Stimulated activated CD4-positive, alpha-beta T cell treated with anti-CD3 and anti-CD28 coated beads, Interleukin-12 subunit alpha, Interleukin-12 subunit beta, amount 100 ng/mL, for 48 hours (primary cell): ENCODE data around the gene LGALS7.
"Not testable (repeated sequence)": the region's sequence is repeated elsewhere in the genome, so short reads cannot be mapped to it uniquely, and the experiment has no call there.

ENCODE experiments used
- DNase-seq, 3 donors: peaks; one replicate each; pipeline ENCODE4 v3.0.0-alpha.2; 2020; ENCODE audit warnings: low read depth in 2 of 3, low spot score in 1 of 3

LGALS7 gene

GRCh38 chr19:38773469-38774177 is at the start of gene LGALS7:
Gene LGALS7 (minus strand): TSS chr19:38773517. CDS start chr19:38773492, 25 bp downstream.
- no peak for DNase-seq

- not testable (repeated sequence) for DNase-seq
These were observed 48.0 kb upstream of the LGALS7 start for GRCh38 chr19:38821230-38821825.

- no peak for DNase-seq
These were observed 46.1 kb upstream of the LGALS7 start for GRCh38 chr19:38819231-38819920.

- no peak for DNase-seq
These were observed 43.8 kb upstream of the LGALS7 start for GRCh38 chr19:38817081-38817480.

GRCh38 chr19:38816131-38816750 is 42.9 kb upstream of the LGALS7 start:
- no peak for DNase-seq

GRCh38 chr19:38815059-38816001 is 42.0 kb upstream of the LGALS7 start:
- no peak for DNase-seq

GRCh38 chr19:38813932-38814331 is 40.6 kb upstream of the LGALS7 start:
- not testable (repeated sequence) for DNase-seq

GRCh38 chr19:38813323-38813722 is 40.0 kb upstream of the LGALS7 start:
- no peak for DNase-seq

GRCh38 chr19:38812841-38813320 is 39.6 kb upstream of the LGALS7 start, which contains the start of gene LGALS4:
Gene LGALS4 (minus strand): TSS chr19:38812945. CDS start chr19:38812886, 59 bp downstream.
- no peak for DNase-seq

- DNase-seq, result no peak
These were observed 38.9 kb upstream of the LGALS7 start for GRCh38 chr19:38812009-38812840.

GRCh38 chr19:38809592-38810252 is 36.4 kb upstream of the LGALS7 start:
- DNase-seq, result no peak

GRCh38 chr19:38808741-38809140 is 35.4 kb upstream of the LGALS7 start:
- no peak for DNase-seq

GRCh38 chr19:38807374-38808098 is 34.2 kb upstream of the LGALS7 start:
- DNase-seq, result not testable (repeated sequence)

GRCh38 chr19:38806371-38806770 is 33.1 kb upstream of the LGALS7 start:
- no peak for DNase-seq

GRCh38 chr19:38805180-38805579 is 31.9 kb upstream of the LGALS7 start:
- DNase-seq, result no peak

GRCh38 chr19:38803543-38803942 is 30.2 kb upstream of the LGALS7 start:
- no peak for DNase-seq

- no peak for DNase-seq
These were observed 28.2 kb upstream of the LGALS7 start for GRCh38 chr19:38801359-38802095.
